Upper lobe of left lung (tissue), 6 donors: ENCODE data around the gene USF2. TPM values are rescaled to one million over a fixed set of nuclear protein-coding genes. Genes with fewer than 3 reads are reported as not detected.

Experiments
- ATAC-seq, 2 donors: fragments of 200-7000 bp; cut with Tn5 transposase; one replicate each; pipeline ENCODE4 v1.9.1; 2022; ENCODE audit warnings: mild to moderate bottlenecking in 2 of 2, moderate library complexity in 2 of 2; ENCODE audit not compliant: low FRiP score in 2 of 2
- DNase-seq, 2 donors: peaks; one replicate each; pipeline ENCODE4 v3.0.0-alpha.2; 2019 to 2020
- H3K27ac ChIP-seq, 4 donors: fragments of 200-600 bp; sonication (generic); one replicate each; pipeline ENCODE4 v1.5.1; 2016 to 2019
- H3K27me3 ChIP-seq, 4 donors: fragments of 200-600 bp; sonication (generic); one replicate each; pipeline ENCODE4 v1.5.1; 2017 to 2019
- H3K36me3 ChIP-seq, 4 donors: fragments of 200-600 bp; sonication (generic); one replicate each; pipeline ENCODE4 v1.5.1; 2016 to 2019
- H3K4me1 ChIP-seq, 4 donors: fragments of 200-600 bp; sonication (generic); one replicate each; pipeline ENCODE4 v1.5.1; 2018 to 2019
- H3K4me3 ChIP-seq, 4 donors: fragments of 200-600 bp; sonication (generic); one replicate each; pipeline ENCODE4 v1.5.1; 2017 to 2019; ENCODE audit warnings: mild to moderate bottlenecking in 2 of 4, moderate library complexity in 1 of 4
- H3K9me3 ChIP-seq, 4 donors: fragments of 200-600 bp; sonication (generic); one replicate each; pipeline ENCODE4 v1.5.1; 2018 to 2019
- CTCF ChIP-seq, 6 experiments: fragments of 450-650 bp in 4 of 6; fragments of 200-600 bp in 2 of 6; sonication (generic) in 2 of 6; IDR thresholded peaks; one replicate each; pipeline ENCODE4 v1.5.1; 2016 to 2019; ENCODE audit warnings: antibody characterized with exemption in 6 of 6
- EP300 ChIP-seq, 4 donors: sonication (generic); formaldehyde crosslinking; IDR thresholded peaks; one replicate each; pipeline ENCODE4 v1.5.1; 2017; ENCODE audit warnings: antibody characterized with exemption in 4 of 4, control low read depth in 2 of 4
- POLR2A ChIP-seq, 4 donors: fragments of 450-650 bp; IDR thresholded peaks; one replicate each; pipeline ENCODE4 v1.5.1; 2016 to 2017; ENCODE audit warnings: antibody characterized with exemption in 4 of 4, mild to moderate bottlenecking in 2 of 4
- POLR2AphosphoS5 ChIP-seq, 2 donors: sonication (generic); formaldehyde crosslinking; IDR thresholded peaks; one replicate each; pipeline ENCODE4 v1.5.1; 2017; ENCODE audit warnings: antibody characterized with exemption in 2 of 2
- WGBS, 2 donors: methylation state at CpG; one replicate each; pipeline ENCODE4 v1.1.5; 2017 to 2018; 5-methylcytosine and 5-hydroxymethylcytosine counted together
- total RNA-seq, 6 donors: library from RNA; depleted of rRNA in 4 of 6; stranded (reverse); fragments of >200 nt in 4 of 6; gene quantifications; one replicate each; pipeline versions ENCODE4 v1.1.0 to v1.2.1, GENCODE V29; 2016 to 2021
- donor health status: DM: no; HTN: no; CAD: no; lungs with moderate emphysema.
- donor health status: DM: no; HTN: yes; CAD: no; lungs with severe emphysema.

Gene USF2
- total RNA-seq, 6 donors from 2014 or later: 96.7 to 289 (median 175) TPM

GRCh38 chr19:35302446-35302845 is 33.7 kb downstream of the USF2 start:
- H3K9me3 ChIP-seq: no peaks in the 10 kb centered on the region
- no peak overlapping the region for H3K4me3 ChIP-seq
- H3K27me3 ChIP-seq: no peaks in the 10 kb centered on the region
- TF ChIP-seq CTCF (IDR thresholded peaks at IDR 0.05) (no peak), POLR2AphosphoS5 (IDR thresholded peaks at IDR 0.05) (no peak), POLR2A (IDR thresholded peaks at IDR 0.05) (no peak), EP300 (IDR thresholded peaks at IDR 0.05) (no peak)
- peaks cover 0 to 5% (median 0%) of the 10 kb centered on the region in 4 donors for H3K4me1 ChIP-seq
- no peaks in the 10 kb centered on the region for H3K36me3 ChIP-seq
- no peak for DNase-seq
- no peak overlapping the region for H3K27ac ChIP-seq
- WGBS, 2 donors: 81 to 82% methylated on average over 16 of the region's 16 CpGs
- no peak for ATAC-seq

GRCh38 chr19:35303357-35303915 is 34.7 kb downstream of the USF2 start:
- whole genome bisulfite sequencing, 2 donors: 78 to 89% methylated on average over 6 of the region's 6 CpGs
- no peaks in the 10 kb centered on the region for H3K27me3 ChIP-seq
- DNase-seq (no peak), ATAC-seq (no peak)
- peaks cover 0 to 7% (median 0%) of the 10 kb centered on the region in 4 donors for H3K4me1 ChIP-seq
- H3K9me3 ChIP-seq: no peaks in the 10 kb centered on the region
- H3K4me3 ChIP-seq: no peak overlapping the region
- H3K27ac ChIP-seq: no peak overlapping the region
- TF ChIP-seq EP300 (IDR thresholded peaks at IDR 0.05) (no peak), CTCF (IDR thresholded peaks at IDR 0.05) (no peak), POLR2A (IDR thresholded peaks at IDR 0.05) (no peak), POLR2AphosphoS5 (IDR thresholded peaks at IDR 0.05) (no peak)
- no peaks in the 10 kb centered on the region for H3K36me3 ChIP-seq

- no peaks in the 10 kb centered on the region for H3K27me3 ChIP-seq
- TF ChIP-seq POLR2A (IDR thresholded peaks at IDR 0.05) (no peak), POLR2AphosphoS5 (IDR thresholded peaks at IDR 0.05) (no peak), CTCF (IDR thresholded peaks at IDR 0.05) (no peak), EP300 (IDR thresholded peaks at IDR 0.05) (no peak)
- peak in 1 of 2 donors; percentile 51 for DNase-seq
- WGBS, 2 donors: 89 to 93% methylated on average over 11 of the region's 11 CpGs
- no peaks in the 10 kb centered on the region for H3K36me3 ChIP-seq
- peaks cover 0 to 9% (median 3%) of the 10 kb centered on the region in 4 donors for H3K4me1 ChIP-seq
- ATAC-seq: no peak
- no peak overlapping the region for H3K27ac ChIP-seq
- no peaks in the 10 kb centered on the region for H3K9me3 ChIP-seq
- H3K4me3 ChIP-seq: no peak overlapping the region
Observed at GRCh38 chr19:35304036-35304435, 35.3 kb downstream of the USF2 start.

GRCh38 chr19:35305181-35305580 is 36.4 kb downstream of the USF2 start:
- DNase-seq (no peak), ATAC-seq (no peak)
- Histone ChIP-seq H3K4me1 (peaks cover 0 to 16% (median 8%) of the 10 kb centered on the region in 4 donors), H3K9me3 (no peaks in the 10 kb centered on the region), H3K36me3 (no peaks in the 10 kb centered on the region), H3K27ac (no peak overlapping the region), H3K4me3 (no peak overlapping the region), H3K27me3 (no peaks in the 10 kb centered on the region)
- 59 to 76% methylated on average over 4 to 6 of the region's 6 CpGs for WGBS, 2 donors
- TF ChIP-seq EP300 (IDR thresholded peaks at IDR 0.05) (no peak), POLR2A (IDR thresholded peaks at IDR 0.05) (no peak), POLR2AphosphoS5 (IDR thresholded peaks at IDR 0.05) (no peak), CTCF (IDR thresholded peaks at IDR 0.05) (no peak)
